HEK293 (cell line): ENCODE measurements around the gene APBB1.
A peak's percentile ranks its signal among the peaks of the same experiment; 100 is the strongest.

Source experiments
- CTCF ChIA-PET: fragments of 350-600 bp; formaldehyde crosslinking; extraction: SDS; loops from one replicate; lab custom pipeline; 2021; ENCODE audit warnings: antibody characterized with exemption; lab: Yijun Ruan, JAX
- POLR2A ChIA-PET: fragments of 300-600 bp; formaldehyde crosslinking; extraction: SDS; loops from one replicate; lab custom pipeline; 2020; ENCODE audit warnings: antibody characterized with exemption, inconsistent platforms; lab: Yijun Ruan, JAX
- H3K27ac ChIP-seq: fragments of 200-500 bp; sonication (Bioruptor generic); 2 replicates; pipeline ENCODE4 v1.5.1; 2014; ENCODE audit warnings: low read depth, low read length, control low read depth, inconsistent platforms; ENCODE audit errors: extremely low read depth
- H3K36me3 ChIP-seq, 2 experiments: fragments of 200-500 bp in 1 of 2; sonication (Bioruptor generic) in 1 of 2; 1 replicate in 1 of 2; 2 replicates in 1 of 2; pipeline ENCODE4 v1.5.1; 2014 to 2017; ENCODE audit warnings: inconsistent platforms in 2 of 2, low read length in 2 of 2; ENCODE audit not compliant: control insufficient read depth in 2 of 2, insufficient read depth in 1 of 2
- H3K4me1 ChIP-seq: fragments of 200-500 bp; sonication (Bioruptor generic); 2 replicates; pipeline ENCODE4 v1.5.1; 2014; ENCODE audit warnings: mild to moderate bottlenecking, low read length, inconsistent platforms; ENCODE audit not compliant: control insufficient read depth, insufficient read depth
- H3K4me3 ChIP-seq: 2 replicates; pipeline ENCODE4 v1.5.1; 2011; ENCODE audit warnings: low read depth, mild to moderate bottlenecking, control low read depth, low read length, moderate library complexity
- H3K9me3 ChIP-seq: fragments of 200-500 bp; sonication (Bioruptor generic); 2 replicates; pipeline ENCODE4 v1.5.1; 2014; ENCODE audit warnings: low read depth, low read length, inconsistent platforms; ENCODE audit not compliant: control insufficient read depth, insufficient read depth
- BCL11A ChIP-seq: fragments of 450-650 bp; formaldehyde crosslinking; IDR thresholded peaks from 2 replicates; pipeline ENCODE4 v1.5.1; 2016; ENCODE audit warnings: low read depth, missing biosample characterization, missing genetic modification characterization
- MYNN ChIP-seq: fragments of 450-650 bp; formaldehyde crosslinking; IDR thresholded peaks from 2 replicates; pipeline ENCODE4 v1.5.1; 2016; ENCODE audit warnings: missing biosample characterization, missing genetic modification characterization, borderline replicate concordance
- REPIN1 ChIP-seq: fragments of 450-650 bp; formaldehyde crosslinking; IDR thresholded peaks from 2 replicates; pipeline ENCODE4 v1.5.1; 2017; ENCODE audit warnings: missing biosample characterization, missing genetic modification characterization, low read depth
- SCRT1 ChIP-seq: fragments of 450-650 bp; formaldehyde crosslinking; IDR thresholded peaks from 2 replicates; pipeline ENCODE4 v1.5.1; 2016; ENCODE audit warnings: missing biosample characterization, missing genetic modification characterization, borderline replicate concordance
- WT1 ChIP-seq: fragments of 450-650 bp; formaldehyde crosslinking; IDR thresholded peaks from 2 replicates; pipeline ENCODE4 v1.5.1; 2016; ENCODE audit warnings: missing biosample characterization, missing genetic modification characterization
- YY1 ChIP-seq: fragments of 450-650 bp; formaldehyde crosslinking; IDR thresholded peaks from 2 replicates; pipeline ENCODE4 v1.5.1; 2018; ENCODE audit warnings: missing biosample characterization, missing genetic modification characterization
- ZBTB44 ChIP-seq: fragments of 450-650 bp; IDR thresholded peaks from 2 replicates; pipeline ENCODE4 v1.5.1; 2018; ENCODE audit warnings: missing biosample characterization, mild to moderate bottlenecking, missing genetic modification characterization
- ZFP41 ChIP-seq: fragments of 450-650 bp; formaldehyde crosslinking; IDR thresholded peaks from 2 replicates; pipeline ENCODE4 v1.5.1; 2016; ENCODE audit warnings: missing biosample characterization, missing genetic modification characterization, borderline replicate concordance
- ZIC2 ChIP-seq: fragments of 450-650 bp; formaldehyde crosslinking; IDR thresholded peaks from 2 replicates; pipeline ENCODE4 v1.5.1; 2016; ENCODE audit warnings: missing biosample characterization, missing genetic modification characterization
- ZNF133 ChIP-seq: fragments of 450-650 bp; formaldehyde crosslinking; IDR thresholded peaks from 2 replicates; pipeline ENCODE4 v1.5.1; 2016; ENCODE audit warnings: missing biosample characterization, missing genetic modification characterization
- ZNF138 ChIP-seq: fragments of 450-650 bp; formaldehyde crosslinking; IDR thresholded peaks from 2 replicates; pipeline ENCODE4 v1.5.1; 2016; ENCODE audit warnings: missing biosample characterization, missing genetic modification characterization, borderline replicate concordance
- ZNF146 ChIP-seq: fragments of 450-650 bp; formaldehyde crosslinking; IDR thresholded peaks from 2 replicates; pipeline ENCODE4 v1.5.1; 2016; ENCODE audit warnings: missing biosample characterization, missing genetic modification characterization
- ZNF223 ChIP-seq: fragments of 450-650 bp; formaldehyde crosslinking; IDR thresholded peaks from 2 replicates; pipeline ENCODE4 v1.5.1; 2016; ENCODE audit warnings: missing biosample characterization, missing genetic modification characterization
- ZNF239 ChIP-seq: fragments of 450-650 bp; formaldehyde crosslinking; IDR thresholded peaks from 2 replicates; pipeline ENCODE4 v1.5.1; 2016; ENCODE audit warnings: missing biosample characterization, missing genetic modification characterization
- ZNF24 ChIP-seq: fragments of 450-650 bp; formaldehyde crosslinking; IDR thresholded peaks from 2 replicates; pipeline ENCODE4 v1.5.1; 2016; ENCODE audit warnings: missing biosample characterization, missing genetic modification characterization
- ZNF341 ChIP-seq: fragments of 450-650 bp; formaldehyde crosslinking; IDR thresholded peaks from 2 replicates; pipeline ENCODE4; 2016; ENCODE audit warnings: low read depth, missing biosample characterization, missing genetic modification characterization
- ZNF426 ChIP-seq: fragments of 450-650 bp; formaldehyde crosslinking; IDR thresholded peaks from 2 replicates; pipeline ENCODE4 v1.5.1; 2017; ENCODE audit warnings: missing biosample characterization, missing genetic modification characterization, mild to moderate bottlenecking, inconsistent platforms, moderate library complexity
- ZNF624 ChIP-seq: fragments of 450-650 bp; formaldehyde crosslinking; IDR thresholded peaks from 2 replicates; pipeline ENCODE4 v1.5.1; 2017; ENCODE audit warnings: missing biosample characterization, missing genetic modification characterization
- ZNF629 ChIP-seq: fragments of 450-650 bp; formaldehyde crosslinking; IDR thresholded peaks from 2 replicates; pipeline ENCODE4 v1.5.1; 2017; ENCODE audit warnings: missing biosample characterization, missing genetic modification characterization
- ZNF658 ChIP-seq: fragments of 450-650 bp; formaldehyde crosslinking; IDR thresholded peaks from 2 replicates; pipeline ENCODE4; 2016; ENCODE audit warnings: missing biosample characterization, missing genetic modification characterization
- ZNF670 ChIP-seq: fragments of 450-650 bp; formaldehyde crosslinking; IDR thresholded peaks from 2 replicates; pipeline ENCODE4 v1.5.1; 2016; ENCODE audit warnings: missing biosample characterization, missing genetic modification characterization, low read depth
- ZNF792 ChIP-seq: fragments of 450-650 bp; formaldehyde crosslinking; IDR thresholded peaks from 2 replicates; pipeline ENCODE4 v1.5.1; 2016; ENCODE audit warnings: missing biosample characterization, missing genetic modification characterization
- TF ChIP-seq, protein P1 (sequence below): fragments of 450-650 bp; IDR thresholded peaks from 2 replicates; pipeline ENCODE4 v1.5.1; 2018; ENCODE audit warnings: missing biosample characterization, missing genetic modification characterization

Gene APBB1

DNA sequence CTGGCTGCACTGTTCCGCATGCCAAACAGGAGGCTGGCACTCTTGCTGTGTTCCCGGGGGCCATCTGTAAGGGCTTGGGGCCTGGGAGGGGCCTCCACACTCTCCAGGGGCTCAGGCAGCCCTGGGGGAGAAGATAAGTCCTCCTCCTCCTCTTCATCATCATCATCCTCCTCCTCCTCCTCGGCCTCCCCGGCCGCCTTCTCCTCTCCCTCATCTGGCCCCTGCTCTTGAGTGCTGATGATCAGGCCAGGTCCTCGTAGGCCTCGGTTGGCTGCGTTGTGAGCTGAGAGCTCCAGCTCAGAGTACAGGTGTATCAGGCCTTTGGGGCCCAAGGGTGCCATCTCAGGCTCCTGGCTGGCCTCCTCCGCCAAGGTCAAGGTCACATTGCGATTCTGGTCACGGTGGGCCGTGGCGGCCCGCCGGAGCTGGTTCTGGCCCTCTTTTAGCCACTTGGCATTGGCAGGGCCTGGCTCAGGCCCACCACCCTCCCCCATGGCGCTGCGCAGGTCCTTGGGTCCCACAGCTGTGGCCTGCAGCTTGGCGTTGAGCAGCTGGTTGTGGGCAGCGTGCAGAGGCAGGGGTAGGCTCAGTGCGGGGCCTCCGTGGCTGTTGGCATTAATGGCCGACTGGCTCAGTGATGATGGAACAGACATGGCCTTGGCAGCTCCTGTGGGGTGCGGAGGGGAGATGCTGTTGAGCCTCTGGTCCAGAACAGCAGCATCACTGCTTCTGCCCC is 8.0 kb downstream of the APBB1 start:
- ChIA-PET POLR2A (interaction anchor here (1.1 kb wide), 1 partner anchor 8 kb away, joined by 6 read pairs; the partner anchor contains the start of gene APBB1), CTCF (interaction anchor here (0.6 to 0.8 kb wide), 2 partner anchors 32 to 1774 kb away, joined by 3 to 6 read pairs; partner anchors contain the start of gene OR51D1)
- Histone ChIP-seq H3K27ac (no peak overlapping the region), H3K4me1 (no peaks in the 10 kb centered on the region), H3K9me3 (no peaks in the 10 kb centered on the region), H3K4me3 (no peak overlapping the region), H3K36me3 (peaks cover 0 to 37% of the 10 kb centered on the region in 2 experiments; a peak in 1 of 3 replicates)
- TF ChIP-seq ZNF341 (tag by site-specific recombination) (0 out of 2 replicates have a peak, but pooled peaks have one; percentile 22), ZNF658 (tag by site-specific recombination) (no peak)
- TF ChIP-seq, protein P1, sequence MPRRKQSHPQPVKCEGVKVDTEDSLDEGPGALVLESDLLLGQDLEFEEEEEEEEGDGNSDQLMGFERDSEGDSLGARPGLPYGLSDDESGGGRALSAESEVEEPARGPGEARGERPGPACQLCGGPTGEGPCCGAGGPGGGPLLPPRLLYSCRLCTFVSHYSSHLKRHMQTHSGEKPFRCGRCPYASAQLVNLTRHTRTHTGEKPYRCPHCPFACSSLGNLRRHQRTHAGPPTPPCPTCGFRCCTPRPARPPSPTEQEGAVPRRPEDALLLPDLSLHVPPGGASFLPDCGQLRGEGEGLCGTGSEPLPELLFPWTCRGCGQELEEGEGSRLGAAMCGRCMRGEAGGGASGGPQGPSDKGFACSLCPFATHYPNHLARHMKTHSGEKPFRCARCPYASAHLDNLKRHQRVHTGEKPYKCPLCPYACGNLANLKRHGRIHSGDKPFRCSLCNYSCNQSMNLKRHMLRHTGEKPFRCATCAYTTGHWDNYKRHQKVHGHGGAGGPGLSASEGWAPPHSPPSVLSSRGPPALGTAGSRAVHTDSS (tag by site-specific recombination): peak; percentile 82

DNA sequence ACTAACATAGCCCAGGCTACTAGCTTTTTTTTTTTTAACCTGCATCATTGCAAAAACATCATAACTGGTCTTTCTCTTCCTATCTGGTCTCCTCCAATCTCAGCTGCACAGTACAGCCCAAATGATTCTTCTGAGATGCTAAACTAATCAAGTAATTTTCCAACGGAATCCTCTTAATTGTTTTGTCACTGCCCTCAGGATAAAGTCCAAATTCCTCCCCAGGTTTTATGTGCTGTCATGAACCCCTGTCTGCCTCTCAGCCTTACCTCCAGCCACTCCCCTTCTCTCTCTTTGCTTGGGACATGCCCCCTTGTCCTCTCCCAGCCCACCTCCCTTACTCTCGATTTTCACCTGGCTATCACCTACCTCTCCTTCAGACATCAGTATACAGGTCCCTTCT is 12.5 kb downstream of the APBB1 start:
- Histone ChIP-seq H3K9me3 (no peaks in the 10 kb centered on the region), H3K36me3 (peaks cover 0 to 68% of the 10 kb centered on the region in 2 experiments; a peak in 1 of 3 replicates), H3K4me3 (no peak overlapping the region), H3K27ac (no peak overlapping the region), H3K4me1 (no peaks in the 10 kb centered on the region)
- no peak for TF ChIP-seq MYNN (tag by site-specific recombination)
- no peak for TF ChIP-seq ZNF624 (tag by site-specific recombination)
- no peak for TF ChIP-seq ZNF138
- TF ChIP-seq ZNF426 (tag by site-specific recombination): no peak
- no peak for TF ChIP-seq YY1
- TF ChIP-seq BCL11A (tag by site-specific recombination): no peak
- no peak for TF ChIP-seq ZBTB44 (tag by site-specific recombination)
- TF ChIP-seq SCRT1 (tag by site-specific recombination): no peak
- no peak for TF ChIP-seq ZNF223 (tag by site-specific recombination)
- TF ChIP-seq ZNF133: no peak
- no peak for TF ChIP-seq ZIC2 (tag by site-specific recombination)
- no peak for TF ChIP-seq ZNF792 (tag by site-specific recombination)
- no peak for TF ChIP-seq ZNF146 (tag by site-specific recombination)
- TF ChIP-seq ZFP41 (tag by site-specific recombination): no peak
- TF ChIP-seq ZNF670 (tag by site-specific recombination): no peak
- TF ChIP-seq ZNF629 (tag by site-specific recombination): no peak
- TF ChIP-seq ZNF239 (tag by site-specific recombination): no peak
- TF ChIP-seq WT1 (tag by site-specific recombination): no peak
- no peak for TF ChIP-seq ZNF24 (tag by site-specific recombination)
- TF ChIP-seq REPIN1: no peak
- ChIA-PET CTCF (interaction anchor here (0.5 to 1.7 kb wide), 5 partner anchors 13 to 349 kb away, joined by 3 to 5 read pairs (median 3); partner anchors contain the start of gene MRPL17), POLR2A (no interaction called here)
